GM23338 (cell line): ENCODE data around the gene RABL3.

Experiments
- CREB1 ChIP-seq: fragments of 250-450 bp; sonication (Bioruptor Pico); IDR thresholded peaks from 2 replicates; pipeline ENCODE4 v1.5.0; 2020; ENCODE audit warnings: low read depth, mild to moderate bottlenecking, moderate library complexity
- CTCF ChIP-seq, 2 experiments: fragments of 200-600 bp in 1 of 2; sonication (generic) in 1 of 2; conservative IDR thresholded peaks; 2 replicates each; pipeline versions ENCODE4 v1.5.1 to v1.6.1; 2016 to 2017; ENCODE audit warnings: antibody characterized with exemption in 2 of 2, low read depth in 2 of 2, mild to moderate bottlenecking in 2 of 2, moderate library complexity in 1 of 2
- EZH2 ChIP-seq: fragments of 200-600 bp; sonication (generic); IDR thresholded peaks from one replicate; pipeline ENCODE4 v1.8.0; 2017; ENCODE audit warnings: antibody characterized with exemption, mild to moderate bottlenecking, low read depth; ENCODE audit not compliant: unreplicated experiment
- EZH2phosphoT487 ChIP-seq: fragments of 200-600 bp; sonication (generic); IDR thresholded peaks from one replicate; pipeline ENCODE4 v1.8.1; 2018; ENCODE audit warnings: antibody characterized with exemption; ENCODE audit not compliant: unreplicated experiment
- JUNB ChIP-seq: IDR thresholded peaks from one replicate; pipeline ENCODE4 v1.6.1; 2016; ENCODE audit warnings: antibody characterized with exemption; ENCODE audit not compliant: unreplicated experiment
- NANOG ChIP-seq: IDR thresholded peaks from 2 replicates; pipeline ENCODE4 v1.6.1; 2016; ENCODE audit warnings: antibody characterized with exemption, borderline replicate concordance
- POLR2AphosphoS5 ChIP-seq: IDR thresholded peaks from 2 replicates; pipeline ENCODE4 v1.6.1; 2016; ENCODE audit warnings: antibody characterized with exemption, low read depth
- STAT1 ChIP-seq: IDR thresholded peaks from one replicate; pipeline ENCODE4 v1.6.1; 2016; ENCODE audit warnings: antibody characterized with exemption; ENCODE audit not compliant: unreplicated experiment
- ZNF331 ChIP-seq: fragments of 250-450 bp; sonication (Bioruptor Pico); IDR thresholded peaks from 2 replicates; pipeline ENCODE4 v1.5.0; 2020; ENCODE audit warnings: low read depth, mild to moderate bottlenecking, moderate library complexity
- TF ChIP-seq, protein P1 (sequence below): IDR thresholded peaks from one replicate; pipeline ENCODE4 v1.6.1; 2018; ENCODE audit warnings: antibody characterized with exemption; ENCODE audit not compliant: unreplicated experiment
- TF ChIP-seq, protein P2 (sequence below): IDR thresholded peaks from 2 replicates; pipeline ENCODE4 v1.6.1; 2016; ENCODE audit warnings: antibody characterized with exemption

- TF ChIP-seq NANOG (no peak), POLR2AphosphoS5 (no peak), CTCF (conservative IDR thresholded peaks at IDR 0.05; ENCODE audit: low read depth in 2 of 2) (no peak), EZH2phosphoT487 (no peak), EZH2 (no peak), ZNF331 (no peak), CREB1 (CRISPR knock-in tag) (no peak), JUNB (no peak), STAT1 (no peak)
- TF ChIP-seq, protein P1, sequence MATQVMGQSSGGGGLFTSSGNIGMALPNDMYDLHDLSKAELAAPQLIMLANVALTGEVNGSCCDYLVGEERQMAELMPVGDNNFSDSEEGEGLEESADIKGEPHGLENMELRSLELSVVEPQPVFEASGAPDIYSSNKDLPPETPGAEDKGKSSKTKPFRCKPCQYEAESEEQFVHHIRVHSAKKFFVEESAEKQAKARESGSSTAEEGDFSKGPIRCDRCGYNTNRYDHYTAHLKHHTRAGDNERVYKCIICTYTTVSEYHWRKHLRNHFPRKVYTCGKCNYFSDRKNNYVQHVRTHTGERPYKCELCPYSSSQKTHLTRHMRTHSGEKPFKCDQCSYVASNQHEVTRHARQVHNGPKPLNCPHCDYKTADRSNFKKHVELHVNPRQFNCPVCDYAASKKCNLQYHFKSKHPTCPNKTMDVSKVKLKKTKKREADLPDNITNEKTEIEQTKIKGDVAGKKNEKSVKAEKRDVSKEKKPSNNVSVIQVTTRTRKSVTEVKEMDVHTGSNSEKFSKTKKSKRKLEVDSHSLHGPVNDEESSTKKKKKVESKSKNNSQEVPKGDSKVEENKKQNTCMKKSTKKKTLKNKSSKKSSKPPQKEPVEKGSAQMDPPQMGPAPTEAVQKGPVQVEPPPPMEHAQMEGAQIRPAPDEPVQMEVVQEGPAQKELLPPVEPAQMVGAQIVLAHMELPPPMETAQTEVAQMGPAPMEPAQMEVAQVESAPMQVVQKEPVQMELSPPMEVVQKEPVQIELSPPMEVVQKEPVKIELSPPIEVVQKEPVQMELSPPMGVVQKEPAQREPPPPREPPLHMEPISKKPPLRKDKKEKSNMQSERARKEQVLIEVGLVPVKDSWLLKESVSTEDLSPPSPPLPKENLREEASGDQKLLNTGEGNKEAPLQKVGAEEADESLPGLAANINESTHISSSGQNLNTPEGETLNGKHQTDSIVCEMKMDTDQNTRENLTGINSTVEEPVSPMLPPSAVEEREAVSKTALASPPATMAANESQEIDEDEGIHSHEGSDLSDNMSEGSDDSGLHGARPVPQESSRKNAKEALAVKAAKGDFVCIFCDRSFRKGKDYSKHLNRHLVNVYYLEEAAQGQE, result no peak
- TF ChIP-seq, protein P2, sequence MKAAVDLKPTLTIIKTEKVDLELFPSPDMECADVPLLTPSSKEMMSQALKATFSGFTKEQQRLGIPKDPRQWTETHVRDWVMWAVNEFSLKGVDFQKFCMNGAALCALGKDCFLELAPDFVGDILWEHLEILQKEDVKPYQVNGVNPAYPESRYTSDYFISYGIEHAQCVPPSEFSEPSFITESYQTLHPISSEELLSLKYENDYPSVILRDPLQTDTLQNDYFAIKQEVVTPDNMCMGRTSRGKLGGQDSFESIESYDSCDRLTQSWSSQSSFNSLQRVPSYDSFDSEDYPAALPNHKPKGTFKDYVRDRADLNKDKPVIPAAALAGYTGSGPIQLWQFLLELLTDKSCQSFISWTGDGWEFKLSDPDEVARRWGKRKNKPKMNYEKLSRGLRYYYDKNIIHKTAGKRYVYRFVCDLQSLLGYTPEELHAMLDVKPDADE, result no peak
These were observed 61.3 kb downstream of the RABL3 start for GRCh38 chr3:120681018-120681417.
